IMR-90 (cell line): ENCODE data around the gene AKR1D1. TPM values are rescaled to one million over a fixed set of nuclear protein-coding genes. Genes with fewer than 3 reads are reported as not detected.

Experiments used
- ATAC-seq: fragments of 200-7000 bp; cut with Tn5 transposase; 2 replicates; pipeline ENCODE4 v1.9.1; 2020; ENCODE audit warnings: low read depth, mild to moderate bottlenecking, moderate library complexity
- BruUV-seq: library from RNA; stranded (reverse); fragments of 400-500 nt; replicated peaks from 2 replicates; lab custom pipeline; 2021; lab: Mats Ljungman, UMichigan
- CTCF ChIA-PET: fragments of 300-600 bp; formaldehyde crosslinking; extraction: SDS; loops from one replicate; lab custom pipeline; 2021; ENCODE audit warnings: antibody characterized with exemption; lab: Yijun Ruan, JAX
- POLR2A ChIA-PET: fragments of 300-600 bp; sonication (Branson Sonifier 250); formaldehyde crosslinking; loops from one replicate; lab custom pipeline; 2022; ENCODE audit warnings: antibody characterized with exemption; ENCODE audit not compliant: unreplicated experiment; lab: Charles Lee
- DNase-seq: peaks from one replicate; pipeline ENCODE4 v3.0.0; 2013
- H2AFZ ChIP-seq: replicated peaks from 2 replicates; pipeline ENCODE3; 2013; ENCODE audit warnings: low read length, mild to moderate bottlenecking; ENCODE audit not compliant: poor library complexity
- H2AK5ac ChIP-seq: 2 replicates; pipeline ENCODE4 v1.6.1; 2013; ENCODE audit warnings: low read depth, low read length, inconsistent platforms
- H2AK9ac ChIP-seq: replicated peaks from 2 replicates; pipeline ENCODE3; 2013; ENCODE audit warnings: mild to moderate bottlenecking, low read depth, low read length, moderate library complexity; ENCODE audit not compliant: poor library complexity
- H2BK120ac ChIP-seq: 2 replicates; pipeline ENCODE4 v1.6.1; 2013; ENCODE audit warnings: low read depth, low read length, inconsistent platforms
- H2BK15ac ChIP-seq: 3 replicates; pipeline ENCODE4 v1.6.1; 2013; ENCODE audit warnings: low read depth, low read length, inconsistent platforms
- H2BK20ac ChIP-seq: 2 replicates; pipeline ENCODE4 v1.6.1; 2013; ENCODE audit warnings: low read depth, mild to moderate bottlenecking, inconsistent platforms, low read length, moderate library complexity
- H2BK5ac ChIP-seq: 2 replicates; pipeline ENCODE4 v1.6.1; 2013; ENCODE audit warnings: mild to moderate bottlenecking, low read depth, low read length, inconsistent platforms; ENCODE audit not compliant: poor library complexity, severe bottlenecking
- H3K14ac ChIP-seq: replicated peaks from 2 replicates; pipeline ENCODE4 v1.6.1; 2013; ENCODE audit warnings: low read depth, low read length, inconsistent platforms
- H3K18ac ChIP-seq: 2 replicates; pipeline ENCODE4 v1.6.1; 2013; ENCODE audit warnings: low read depth, low read length, control low read depth
- H3K23ac ChIP-seq: 2 replicates; pipeline ENCODE4 v1.6.1; 2013; ENCODE audit warnings: low read depth, low read length, inconsistent platforms
- H3K27ac ChIP-seq: 2 replicates; pipeline ENCODE4 v1.5.1; 2013; ENCODE audit warnings: mild to moderate bottlenecking, control low read depth, low read length; ENCODE audit not compliant: insufficient read depth
- H3K27me3 ChIP-seq: 2 replicates; pipeline ENCODE4 v1.6.1; 2013; ENCODE audit warnings: low read length; ENCODE audit not compliant: control insufficient read depth, insufficient read depth
- H3K36me3 ChIP-seq: 2 replicates; pipeline ENCODE4 v1.6.1; 2013; ENCODE audit warnings: low read length, mixed read lengths; ENCODE audit not compliant: control insufficient read depth, insufficient read depth
- H3K4ac ChIP-seq: 2 replicates; pipeline ENCODE4 v1.6.1; 2013; ENCODE audit warnings: low read depth, low read length, inconsistent platforms
- H3K4me1 ChIP-seq: 2 replicates; pipeline ENCODE4 v1.6.1; 2013; ENCODE audit warnings: low read length, mixed read lengths; ENCODE audit not compliant: control insufficient read depth, insufficient read depth
- H3K4me2 ChIP-seq: 2 replicates; pipeline ENCODE4 v1.6.1; 2013; ENCODE audit warnings: low read depth, mild to moderate bottlenecking, control low read depth, low read length, moderate library complexity
- H3K4me3 ChIP-seq: 2 replicates; pipeline ENCODE4 v1.5.1; 2013; ENCODE audit warnings: low read depth, mild to moderate bottlenecking, control low read depth, low read length, moderate library complexity; ENCODE audit not compliant: insufficient read depth
- H3K56ac ChIP-seq: 2 replicates; pipeline ENCODE4 v1.6.1; 2013; ENCODE audit warnings: low read length, inconsistent platforms; ENCODE audit not compliant: insufficient read depth; ENCODE audit errors: extremely low read depth
- H3K79me1 ChIP-seq, 2 experiments: 2 replicates each; pipeline ENCODE4 v1.6.1; 2013; ENCODE audit warnings: low read length in 2 of 2, inconsistent platforms in 1 of 2, low read depth in 1 of 2
- H3K9ac ChIP-seq: 2 replicates; pipeline ENCODE4 v1.6.1; 2013; ENCODE audit warnings: low read depth, low read length, control low read depth
- H3K9me1 ChIP-seq: 2 replicates; pipeline ENCODE4 v1.6.1; 2013; ENCODE audit warnings: low read length, inconsistent platforms; ENCODE audit not compliant: insufficient read depth
- H3K9me3 ChIP-seq: 2 replicates; pipeline ENCODE4 v1.6.1; 2013; ENCODE audit warnings: low read length; ENCODE audit not compliant: control insufficient read depth, insufficient read depth
- H4K20me1 ChIP-seq: 2 replicates; pipeline ENCODE4 v1.6.1; 2013; ENCODE audit warnings: low read length, inconsistent platforms; ENCODE audit not compliant: insufficient read depth
- H4K5ac ChIP-seq: 2 replicates; pipeline ENCODE4 v1.6.1; 2013; ENCODE audit warnings: mild to moderate bottlenecking, low read depth, low read length, control low read depth
- H4K8ac ChIP-seq, 2 experiments: 2 replicates each; pipeline ENCODE4 v1.6.1; 2013; ENCODE audit warnings: low read depth in 2 of 2, low read length in 2 of 2, control low read depth in 1 of 2, inconsistent platforms in 1 of 2
- H4K91ac ChIP-seq: 2 replicates; pipeline ENCODE4 v1.6.1; 2013; ENCODE audit warnings: low read depth, low read length, inconsistent platforms; ENCODE audit not compliant: insufficient read depth
- BHLHE40 ChIP-seq: fragments of 150-350 bp; IDR thresholded peaks from 2 replicates; pipeline ENCODE4 v1.6.1; 2016; ENCODE audit warnings: mild to moderate bottlenecking, low read depth, low read length
- CEBPB ChIP-seq: IDR thresholded peaks from 2 replicates; pipeline ENCODE4 v1.6.1; 2012; ENCODE audit warnings: low read depth, low read length, improper control_type of control experiment
- CHD1 ChIP-seq: IDR thresholded peaks from 2 replicates; pipeline ENCODE4 v1.6.1; 2012; ENCODE audit warnings: low read depth, low read length, improper control_type of control experiment
- FOS ChIP-seq: fragments of 150-350 bp; IDR thresholded peaks from 2 replicates; pipeline ENCODE4 v1.6.1; 2016; ENCODE audit warnings: low read depth, low read length
- MAFK ChIP-seq: IDR thresholded peaks from 2 replicates; pipeline ENCODE4 v1.6.1; 2012; ENCODE audit warnings: low read depth, low read length, improper control_type of control experiment
- MAZ ChIP-seq: IDR thresholded peaks from 2 replicates; pipeline ENCODE4 v1.6.1; 2012; ENCODE audit warnings: low read depth, mild to moderate bottlenecking, low read length, improper control_type of control experiment, moderate library complexity, borderline replicate concordance
- MXI1 ChIP-seq: IDR thresholded peaks from 2 replicates; pipeline ENCODE4 v1.6.1; 2012; ENCODE audit warnings: low read depth, mild to moderate bottlenecking, low read length, moderate library complexity, borderline replicate concordance
- NFE2L2 ChIP-seq: fragments of 150-350 bp; IDR thresholded peaks from 2 replicates; pipeline ENCODE4 v1.6.1; 2016; ENCODE audit warnings: low read depth, mild to moderate bottlenecking, low read length
- POLR2A ChIP-seq: IDR thresholded peaks from 2 replicates; pipeline ENCODE4 v1.6.1; 2012; ENCODE audit warnings: mild to moderate bottlenecking, low read depth, low read length
- RAD21 ChIP-seq: IDR thresholded peaks from 2 replicates; pipeline ENCODE4 v1.6.1; 2012; ENCODE audit warnings: low read length, improper control_type of control experiment
- RCOR1 ChIP-seq: IDR thresholded peaks from 2 replicates; pipeline ENCODE4 v1.6.1; 2012; ENCODE audit warnings: mild to moderate bottlenecking, low read length, improper control_type of control experiment; ENCODE audit not compliant: insufficient replicate concordance
- RFX5 ChIP-seq: IDR thresholded peaks from 2 replicates; pipeline ENCODE4 v1.8.0; 2012; ENCODE audit warnings: low read depth, mild to moderate bottlenecking, low read length, moderate library complexity
- SMC3 ChIP-seq: fragments of 150-350 bp; IDR thresholded peaks from 2 replicates; pipeline ENCODE4 v1.6.1; 2016; ENCODE audit warnings: low read depth, mild to moderate bottlenecking, antibody characterized with exemption, low read length, moderate library complexity
- WGBS, 2 experiments: methylation state at CpG; one replicate each; pipeline versions ENCODE4 v1.1.5 to v1.1.7; 2013; ENCODE audit warnings: missing lambda C conversion rate in 2 of 2; ENCODE audit not compliant: insufficient read length in 1 of 2; ENCODE audit errors: extremely low coverage in 2 of 2; 5-methylcytosine and 5-hydroxymethylcytosine counted together
- dilution Hi-C: fragments of 300-500 bp; cut with HindIII; formaldehyde crosslinking; loops from one replicate; pipeline ENCODE4 v1.14.3; 2018; ENCODE audit warnings: low sequenced_read_pairs; ENCODE audit not compliant: unreplicated experiment
- in situ Hi-C: fragments of 300-500 bp; cut with MboI; formaldehyde crosslinking; loops from 3 replicates; pipeline ENCODE4 v1.14.3; 2019; ENCODE audit warnings: low sequenced_read_pairs, inconsistent platforms, mixed read lengths
- intact Hi-C: fragments of 100-400 bp; cut with micrococcal nuclease; formaldehyde crosslinking; loops from 2 replicates; pipeline ENCODE4 v1.10.0; 2022
- polyA plus RNA-seq, 3 experiments: library from polyadenylated mRNA; depleted of rRNA; stranded (reverse); fragments of >200 nt; gene quantifications; 2 replicates each; pipeline ENCODE4 v1.2.3, GENCODE V29; 2012; ENCODE audit warnings: low replicate concordance in 1 of 3
- total RNA-seq: library from RNA; depleted of rRNA; stranded (reverse); fragments of >200 nt; gene quantifications from 2 replicates; pipeline ENCODE4 v1.2.3, GENCODE V29; 2012
- TF ChIP-seq, protein P1 (sequence below): fragments of 150-350 bp; IDR thresholded peaks from 2 replicates; pipeline ENCODE4 v1.6.1; 2016; ENCODE audit warnings: low read depth, mild to moderate bottlenecking, low read length, moderate library complexity, borderline replicate concordance
- TF ChIP-seq, protein P2 (sequence below): conservative IDR thresholded peaks from 2 replicates; pipeline ENCODE4 v1.5.1; 2012; ENCODE audit warnings: mild to moderate bottlenecking, low read depth, low read length, improper control_type of control experiment
- TF ChIP-seq, protein P3 (sequence below): fragments of 150-350 bp; IDR thresholded peaks from 2 replicates; pipeline ENCODE4 v1.6.1; 2017; ENCODE audit warnings: mild to moderate bottlenecking, antibody characterized with exemption, low read length, low read depth

AKR1D1 gene
- total and polyA plus RNA-seq, 2 of the 4 experiments (the other 2 are of a cell fraction): not detected

DNA sequence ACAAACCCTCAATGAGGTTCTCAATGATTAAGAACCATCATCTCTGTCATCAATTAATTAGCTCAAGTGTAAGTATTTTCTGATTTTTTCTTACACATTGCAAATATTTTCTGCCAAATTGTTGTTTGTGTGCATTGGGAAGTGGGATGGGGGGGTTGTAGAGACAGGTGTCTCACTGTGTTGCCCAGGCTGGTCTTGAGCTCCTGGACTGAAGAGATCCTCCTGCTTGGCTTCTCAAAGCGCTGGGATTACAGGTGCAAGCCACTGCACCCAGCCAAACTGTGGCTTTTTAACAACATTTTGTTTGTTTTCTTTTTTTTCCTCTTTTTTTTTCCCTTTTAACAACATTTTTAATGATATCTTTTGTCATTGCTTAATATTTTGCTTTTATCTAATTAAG, 87.5 kb downstream of the AKR1D1 start:
- H3K79me1 ChIP-seq: no peaks in the 10 kb centered on the region
- H2BK5ac ChIP-seq: no peak overlapping the region
- CTCF ChIA-PET: no interaction called here
- H2AFZ ChIP-seq: no peak overlapping the region
- TF ChIP-seq MXI1: no peak
- no peak for TF ChIP-seq CEBPB
- no peak for TF ChIP-seq RCOR1
- TF ChIP-seq RFX5: no peak
- no peak for TF ChIP-seq POLR2A
- TF ChIP-seq, protein P1, sequence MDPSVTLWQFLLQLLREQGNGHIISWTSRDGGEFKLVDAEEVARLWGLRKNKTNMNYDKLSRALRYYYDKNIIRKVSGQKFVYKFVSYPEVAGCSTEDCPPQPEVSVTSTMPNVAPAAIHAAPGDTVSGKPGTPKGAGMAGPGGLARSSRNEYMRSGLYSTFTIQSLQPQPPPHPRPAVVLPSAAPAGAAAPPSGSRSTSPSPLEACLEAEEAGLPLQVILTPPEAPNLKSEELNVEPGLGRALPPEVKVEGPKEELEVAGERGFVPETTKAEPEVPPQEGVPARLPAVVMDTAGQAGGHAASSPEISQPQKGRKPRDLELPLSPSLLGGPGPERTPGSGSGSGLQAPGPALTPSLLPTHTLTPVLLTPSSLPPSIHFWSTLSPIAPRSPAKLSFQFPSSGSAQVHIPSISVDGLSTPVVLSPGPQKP: no peak
- TF ChIP-seq NFE2L2: no peak
- TF ChIP-seq MAZ: no peak
- no peak for TF ChIP-seq FOS
- TF ChIP-seq, protein P2, sequence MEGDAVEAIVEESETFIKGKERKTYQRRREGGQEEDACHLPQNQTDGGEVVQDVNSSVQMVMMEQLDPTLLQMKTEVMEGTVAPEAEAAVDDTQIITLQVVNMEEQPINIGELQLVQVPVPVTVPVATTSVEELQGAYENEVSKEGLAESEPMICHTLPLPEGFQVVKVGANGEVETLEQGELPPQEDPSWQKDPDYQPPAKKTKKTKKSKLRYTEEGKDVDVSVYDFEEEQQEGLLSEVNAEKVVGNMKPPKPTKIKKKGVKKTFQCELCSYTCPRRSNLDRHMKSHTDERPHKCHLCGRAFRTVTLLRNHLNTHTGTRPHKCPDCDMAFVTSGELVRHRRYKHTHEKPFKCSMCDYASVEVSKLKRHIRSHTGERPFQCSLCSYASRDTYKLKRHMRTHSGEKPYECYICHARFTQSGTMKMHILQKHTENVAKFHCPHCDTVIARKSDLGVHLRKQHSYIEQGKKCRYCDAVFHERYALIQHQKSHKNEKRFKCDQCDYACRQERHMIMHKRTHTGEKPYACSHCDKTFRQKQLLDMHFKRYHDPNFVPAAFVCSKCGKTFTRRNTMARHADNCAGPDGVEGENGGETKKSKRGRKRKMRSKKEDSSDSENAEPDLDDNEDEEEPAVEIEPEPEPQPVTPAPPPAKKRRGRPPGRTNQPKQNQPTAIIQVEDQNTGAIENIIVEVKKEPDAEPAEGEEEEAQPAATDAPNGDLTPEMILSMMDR: no peak
- TF ChIP-seq BHLHE40: no peak
- no peak for TF ChIP-seq CHD1
- no peak for TF ChIP-seq SMC3
- TF ChIP-seq MAFK: no peak
- no peak for TF ChIP-seq RAD21
- TF ChIP-seq, protein P3, sequence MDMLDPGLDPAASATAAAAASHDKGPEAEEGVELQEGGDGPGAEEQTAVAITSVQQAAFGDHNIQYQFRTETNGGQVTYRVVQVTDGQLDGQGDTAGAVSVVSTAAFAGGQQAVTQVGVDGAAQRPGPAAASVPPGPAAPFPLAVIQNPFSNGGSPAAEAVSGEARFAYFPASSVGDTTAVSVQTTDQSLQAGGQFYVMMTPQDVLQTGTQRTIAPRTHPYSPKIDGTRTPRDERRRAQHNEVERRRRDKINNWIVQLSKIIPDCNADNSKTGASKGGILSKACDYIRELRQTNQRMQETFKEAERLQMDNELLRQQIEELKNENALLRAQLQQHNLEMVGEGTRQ: no peak
- H3K23ac ChIP-seq: no peak overlapping the region
- H3K9me3 ChIP-seq: peaks cover 5% of the 10 kb centered on the region; the same call in 1 of the 2 replicates
- H3K27me3 ChIP-seq: no peaks in the 10 kb centered on the region
- ATAC-seq (no peak), DNase-seq (no peak)
- POLR2A ChIA-PET: no interaction called here
- H3K36me3 ChIP-seq: no peaks in the 10 kb centered on the region
- intact Hi-C loops: no loop called here
- no peak overlapping the region for H3K18ac ChIP-seq
- no peak overlapping the region for H2BK15ac ChIP-seq
- no peak overlapping the region for H4K8ac ChIP-seq
- H3K56ac ChIP-seq: no peak overlapping the region
- H2AK5ac ChIP-seq: no peak overlapping the region
- no peaks in the 10 kb centered on the region for H4K20me1 ChIP-seq
- H2BK120ac ChIP-seq: no peak overlapping the region
- no peak overlapping the region for H3K14ac ChIP-seq
- H3K4me3 ChIP-seq: no peak overlapping the region
- no peak overlapping the region for H4K5ac ChIP-seq
- no peak overlapping the region for H3K4ac ChIP-seq
- H2BK20ac ChIP-seq: no peak overlapping the region
- no CpG with 5 or more reads among the region's 1 CpG for WGBS, 2 experiments
- H3K4me1 ChIP-seq: no peaks in the 10 kb centered on the region
- H2AK9ac ChIP-seq: no peak overlapping the region
- no TSS peak for BruUV-seq
- dilution Hi-C loops: no loop called here
- H3K9me1 ChIP-seq: no peaks in the 10 kb centered on the region
- H3K4me2 ChIP-seq: no peak overlapping the region
- in situ Hi-C loops: loop anchor here (5.0 kb wide), 1 partner anchor 574 kb away; no protein-coding TSS in a partner anchor
- H4K91ac ChIP-seq: no peak overlapping the region
- H3K27ac ChIP-seq: no peak overlapping the region
- H3K9ac ChIP-seq: no peak overlapping the region
